ENCODE results near the gene MAPK11.

GRCh38 chr22:50296658-50297490 lies 26.7 kb upstream of the MAPK11 start:
- no peak for TF ChIP-seq CTCF (IDR thresholded peaks at IDR 0.05)
- no peak for TF ChIP-seq POLR2A (IDR thresholded peaks at IDR 0.05)
- TF ChIP-seq EP300 (IDR thresholded peaks at IDR 0.05), result no peak
- no peak for TF ChIP-seq POLR2AphosphoS5 (IDR thresholded peaks at IDR 0.05)

All from sigmoid colon (tissue), 4 donors.